ENCODE data around the gene UPP1. TPM values are rescaled to one million over a fixed set of nuclear protein-coding genes. Genes with fewer than 3 reads are reported as not detected.

Gene UPP1
- 8.4 and 8.9 TPM in 2 replicates for total RNA-seq

GRCh38 chr7:48089046-48090003 is at the start of gene UPP1:
Gene UPP1, plus strand, starts transcription at chr7:48089265. Its CDS starts 5,519 bp downstream, at chr7:48094784.

Other genes with a start within 250 kb of the UPP1 start
- under 0.01 TPM in 2 replicates for gene PKD1L1, start 140.8 kb upstream of the UPP1 start, total RNA-seq
- 19.9 and 24.1 TPM in 2 replicates for gene HUS1, start 109.7 kb upstream of the UPP1 start, total RNA-seq
- gene SUN3, start 60.2 kb upstream of the UPP1 start, total RNA-seq, result not detected in 2 replicates
- not detected in 2 replicates for gene C7orf57, start 53.7 kb upstream of the UPP1 start, total RNA-seq
- under 0.01 and 0.09 TPM in 2 replicates for gene ABCA13, start 82.2 kb downstream of the UPP1 start, total RNA-seq